OCI-LY7 (cell line): ENCODE results near the gene CTBP2. TPM values are rescaled to one million over a fixed set of nuclear protein-coding genes. Genes with fewer than 3 reads are reported as not detected.

Experiments
- BruUV-seq: library from RNA; stranded (reverse); fragments of 400-500 nt; replicated peaks from 2 replicates; lab custom pipeline; 2021; lab: Mats Ljungman, UMichigan
- CTCF ChIA-PET: fragments of 300-600 bp; sonication (Branson Sonifier 250); formaldehyde crosslinking; loops from one replicate; lab custom pipeline; 2022; ENCODE audit warnings: antibody characterized with exemption; ENCODE audit not compliant: unreplicated experiment; lab: Charles Lee
- POLR2A ChIA-PET: fragments of 300-600 bp; sonication (Branson Sonifier 250); formaldehyde crosslinking; loops from one replicate; lab custom pipeline; 2022; ENCODE audit warnings: antibody characterized with exemption; lab: Charles Lee
- DNase-seq: peaks from one replicate; pipeline ENCODE4 v3.0.0-alpha.2; 2015; ENCODE audit warnings: low spot score
- H2AFZ ChIP-seq: fragments of 200-600 bp; sonication (generic), shearing (Covaris generic); 2 replicates; pipeline ENCODE4 v1.6.1; 2014; ENCODE audit warnings: mild to moderate bottlenecking, antibody characterized with exemption, low read length, moderate library complexity
- H3K27ac ChIP-seq: fragments of 200-600 bp; sonication (generic); 2 replicates; pipeline ENCODE4 v1.5.1; 2014; ENCODE audit warnings: mixed run types, low read depth, mild to moderate bottlenecking, moderate library complexity, low read length, inconsistent platforms; ENCODE audit not compliant: poor library complexity, severe bottlenecking
- H3K36me3 ChIP-seq: fragments of 200-600 bp; sonication (generic); 2 replicates; pipeline ENCODE4 v1.6.1; 2014; ENCODE audit warnings: mild to moderate bottlenecking, antibody characterized with exemption, low read length, moderate library complexity, mixed read lengths; ENCODE audit not compliant: insufficient read depth
- H3K4me1 ChIP-seq: fragments of 200-600 bp; sonication (generic); 2 replicates; pipeline ENCODE4 v1.5.1; 2014; ENCODE audit warnings: mild to moderate bottlenecking, low read length; ENCODE audit not compliant: insufficient read depth, poor library complexity, severe bottlenecking
- H3K4me2 ChIP-seq: fragments of 200-600 bp; sonication (generic); 2 replicates; pipeline ENCODE4 v1.6.1; 2014; ENCODE audit warnings: mild to moderate bottlenecking, low read length
- H3K4me3 ChIP-seq: fragments of 200-600 bp; sonication (generic); 2 replicates; pipeline ENCODE4 v1.5.1; 2014; ENCODE audit warnings: mild to moderate bottlenecking, low read depth, low read length; ENCODE audit not compliant: poor library complexity, severe bottlenecking
- H3K79me2 ChIP-seq: fragments of 200-600 bp; sonication (generic); 2 replicates; pipeline ENCODE4 v1.6.1; 2016; ENCODE audit warnings: low read depth, mild to moderate bottlenecking, low read length, moderate library complexity, mixed read lengths; ENCODE audit not compliant: insufficient read depth
- H3K9me2 ChIP-seq: fragments of 200-600 bp; sonication (generic); 2 replicates; pipeline ENCODE4 v1.6.1; 2016; ENCODE audit warnings: mild to moderate bottlenecking, low read length, mixed read lengths; ENCODE audit not compliant: insufficient read depth
- H3K9me3 ChIP-seq: fragments of 200-600 bp; sonication (generic); 2 replicates; pipeline ENCODE4 v1.6.1; 2014; ENCODE audit warnings: mild to moderate bottlenecking, mixed run types, low read length, mixed read lengths
- H4K20me1 ChIP-seq: fragments of 200-600 bp; sonication (generic); 2 replicates; pipeline ENCODE4 v1.6.1; 2014; ENCODE audit warnings: mild to moderate bottlenecking, antibody characterized with exemption, low read length, moderate library complexity, mixed read lengths; ENCODE audit not compliant: insufficient read depth
- EZH2phosphoT487 ChIP-seq: fragments of 200-600 bp; sonication (generic); IDR thresholded peaks from 2 replicates; pipeline ENCODE4 v1.6.1; 2018; ENCODE audit warnings: low read depth, borderline replicate concordance, mild to moderate bottlenecking, mixed run types, antibody characterized with exemption, low read length, moderate library complexity, mixed read lengths
- intact Hi-C: fragments of 100-400 bp; cut with micrococcal nuclease; formaldehyde crosslinking; loops from one replicate; pipeline ENCODE4 v1.10.0; 2022; ENCODE audit not compliant: unreplicated experiment
- total RNA-seq, 2 experiments: library from RNA; depleted of rRNA in 1 of 2; stranded (reverse); fragments of >200 nt in 1 of 2; shearing (Covaris generic) in 1 of 2; gene quantifications; 2 replicates each; pipeline ENCODE4 v1.2.3, GENCODE V29; 2014 to 2022
- TF ChIP-seq, protein P1 (sequence below): fragments of 200-600 bp; sonication (generic); conservative IDR thresholded peaks from 2 replicates; pipeline ENCODE4 v1.5.1; 2014; ENCODE audit warnings: mild to moderate bottlenecking, antibody characterized with exemption, low read length, moderate library complexity, mixed read lengths

The CTBP2 gene
- total RNA-seq, 2 experiments from 2014 or later: not detected

DNA sequence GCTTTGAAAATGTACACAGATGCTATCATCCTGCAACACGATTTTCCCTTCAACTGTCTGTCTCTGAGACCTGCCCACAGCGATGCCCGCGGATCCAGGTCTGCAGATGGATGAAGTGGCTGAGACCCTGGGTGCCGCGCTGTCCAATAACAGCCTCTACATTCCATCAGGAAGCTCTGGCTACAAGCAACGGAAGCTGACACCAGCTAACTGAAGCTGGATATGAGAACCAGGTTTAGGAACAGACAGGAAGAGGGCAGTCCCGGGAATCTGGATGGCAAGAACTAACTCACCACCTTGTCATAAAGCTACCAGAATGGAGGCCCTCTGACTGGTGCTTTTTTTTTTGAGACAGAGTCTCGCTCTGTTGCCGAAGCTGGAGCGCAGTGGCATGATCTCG, 32.3 kb upstream of the CTBP2 start:
- Histone ChIP-seq H3K9me2 (no peaks in the 10 kb centered on the region), H3K79me2 (no peaks in the 10 kb centered on the region), H3K4me3 (no peak overlapping the region), H3K27ac (no peak overlapping the region), H4K20me1 (no peaks in the 10 kb centered on the region), H3K9me3 (no peaks in the 10 kb centered on the region), H3K4me2 (no peak overlapping the region), H2AFZ (no peak overlapping the region), H3K36me3 (no peaks in the 10 kb centered on the region), H3K4me1 (no peaks in the 10 kb centered on the region)
- intact Hi-C loops: no loop called here
- ChIA-PET POLR2A (no interaction called here), CTCF (no interaction called here)
- DNase-seq: no peak
- no TSS peak for BruUV-seq
- no peak for TF ChIP-seq EZH2phosphoT487
- TF ChIP-seq, protein P1, sequence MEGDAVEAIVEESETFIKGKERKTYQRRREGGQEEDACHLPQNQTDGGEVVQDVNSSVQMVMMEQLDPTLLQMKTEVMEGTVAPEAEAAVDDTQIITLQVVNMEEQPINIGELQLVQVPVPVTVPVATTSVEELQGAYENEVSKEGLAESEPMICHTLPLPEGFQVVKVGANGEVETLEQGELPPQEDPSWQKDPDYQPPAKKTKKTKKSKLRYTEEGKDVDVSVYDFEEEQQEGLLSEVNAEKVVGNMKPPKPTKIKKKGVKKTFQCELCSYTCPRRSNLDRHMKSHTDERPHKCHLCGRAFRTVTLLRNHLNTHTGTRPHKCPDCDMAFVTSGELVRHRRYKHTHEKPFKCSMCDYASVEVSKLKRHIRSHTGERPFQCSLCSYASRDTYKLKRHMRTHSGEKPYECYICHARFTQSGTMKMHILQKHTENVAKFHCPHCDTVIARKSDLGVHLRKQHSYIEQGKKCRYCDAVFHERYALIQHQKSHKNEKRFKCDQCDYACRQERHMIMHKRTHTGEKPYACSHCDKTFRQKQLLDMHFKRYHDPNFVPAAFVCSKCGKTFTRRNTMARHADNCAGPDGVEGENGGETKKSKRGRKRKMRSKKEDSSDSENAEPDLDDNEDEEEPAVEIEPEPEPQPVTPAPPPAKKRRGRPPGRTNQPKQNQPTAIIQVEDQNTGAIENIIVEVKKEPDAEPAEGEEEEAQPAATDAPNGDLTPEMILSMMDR: no peak

DNA sequence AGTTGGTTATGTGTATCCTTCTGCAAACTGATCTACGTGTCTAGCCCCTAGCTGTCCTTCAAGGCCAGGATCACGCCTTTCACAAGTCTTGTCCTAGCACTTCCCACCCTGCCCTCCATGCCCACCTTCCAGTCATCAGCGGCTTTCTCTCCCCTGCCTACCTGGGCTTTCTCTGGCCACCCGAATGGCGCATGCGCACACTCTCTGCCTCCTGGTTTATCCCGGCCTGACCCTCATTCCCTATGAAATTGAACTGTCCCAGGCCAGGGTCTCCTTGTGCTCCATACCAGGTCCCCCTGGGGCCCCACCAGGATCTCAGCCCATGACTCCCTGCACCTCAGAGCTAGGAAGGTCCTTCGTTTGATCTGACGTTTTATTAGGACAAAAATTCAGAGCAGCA, 31.6 kb upstream of the CTBP2 start:
- H3K36me3 ChIP-seq: no peaks in the 10 kb centered on the region
- no peak overlapping the region for H3K4me2 ChIP-seq
- no peaks in the 10 kb centered on the region for H4K20me1 ChIP-seq
- CTCF ChIA-PET: no interaction called here
- no peak for DNase-seq
- no peaks in the 10 kb centered on the region for H3K79me2 ChIP-seq
- intact Hi-C loops: no loop called here
- POLR2A ChIA-PET: no interaction called here
- no TSS peak for BruUV-seq
- no peak for TF ChIP-seq EZH2phosphoT487
- TF ChIP-seq, protein P1: no peak
- no peak overlapping the region for H3K27ac ChIP-seq
- H3K4me3 ChIP-seq: no peak overlapping the region
- H2AFZ ChIP-seq: no peak overlapping the region
- H3K9me2 ChIP-seq: no peaks in the 10 kb centered on the region
- H3K4me1 ChIP-seq: no peaks in the 10 kb centered on the region
- H3K9me3 ChIP-seq: no peaks in the 10 kb centered on the region

DNA sequence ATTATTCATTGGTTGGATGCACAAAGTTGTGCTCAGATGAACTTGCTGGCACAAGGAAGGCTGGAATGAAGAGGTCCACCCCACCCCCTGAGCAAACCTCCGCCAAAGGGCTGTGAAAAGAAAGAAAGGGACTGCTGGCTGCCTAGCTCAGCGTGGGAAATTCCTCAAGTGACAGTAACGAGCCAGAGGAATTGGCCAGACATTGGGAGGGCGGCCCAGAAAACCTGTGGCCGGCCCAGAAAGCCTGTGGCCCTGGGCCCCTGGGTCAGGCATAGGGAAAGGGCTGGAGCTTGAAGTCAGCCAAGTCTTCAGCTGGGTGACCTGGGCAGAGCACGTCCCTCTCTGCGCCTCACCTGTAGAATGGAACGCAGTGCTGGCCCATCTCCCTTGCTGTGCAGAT, 30.6 kb upstream of the CTBP2 start:
- Histone ChIP-seq H3K9me3 (no peaks in the 10 kb centered on the region), H3K36me3 (no peaks in the 10 kb centered on the region), H3K9me2 (no peaks in the 10 kb centered on the region), H2AFZ (no peak overlapping the region), H3K27ac (no peak overlapping the region), H4K20me1 (no peaks in the 10 kb centered on the region), H3K4me1 (no peaks in the 10 kb centered on the region), H3K4me2 (no peak overlapping the region), H3K4me3 (no peak overlapping the region), H3K79me2 (no peaks in the 10 kb centered on the region)
- ChIA-PET POLR2A (no interaction called here), CTCF (no interaction called here)
- intact Hi-C loops: no loop called here
- no peak for TF ChIP-seq EZH2phosphoT487
- TF ChIP-seq, protein P1: no peak
- BruUV-seq: no TSS peak
- DNase-seq: no peak
